Stimulated activated CD4-positive, alpha-beta T cell treated with anti-CD3 and anti-CD28 coated beads, Interleukin-1b, Interleukin-23, amount 100 ng/mL, for 4 hours (primary cell): Measurements from ENCODE around the gene CEP170B.
"Not testable (repeated sequence)": the region's sequence is repeated elsewhere in the genome, so short reads cannot be mapped to it uniquely, and the experiment has no call there.

Source experiments
- DNase-seq, 2 donors: peaks; one replicate each; pipeline ENCODE4 v3.0.0-alpha.2; 2020; ENCODE audit warnings: low read depth in 2 of 2

Gene CEP170B

DNA sequence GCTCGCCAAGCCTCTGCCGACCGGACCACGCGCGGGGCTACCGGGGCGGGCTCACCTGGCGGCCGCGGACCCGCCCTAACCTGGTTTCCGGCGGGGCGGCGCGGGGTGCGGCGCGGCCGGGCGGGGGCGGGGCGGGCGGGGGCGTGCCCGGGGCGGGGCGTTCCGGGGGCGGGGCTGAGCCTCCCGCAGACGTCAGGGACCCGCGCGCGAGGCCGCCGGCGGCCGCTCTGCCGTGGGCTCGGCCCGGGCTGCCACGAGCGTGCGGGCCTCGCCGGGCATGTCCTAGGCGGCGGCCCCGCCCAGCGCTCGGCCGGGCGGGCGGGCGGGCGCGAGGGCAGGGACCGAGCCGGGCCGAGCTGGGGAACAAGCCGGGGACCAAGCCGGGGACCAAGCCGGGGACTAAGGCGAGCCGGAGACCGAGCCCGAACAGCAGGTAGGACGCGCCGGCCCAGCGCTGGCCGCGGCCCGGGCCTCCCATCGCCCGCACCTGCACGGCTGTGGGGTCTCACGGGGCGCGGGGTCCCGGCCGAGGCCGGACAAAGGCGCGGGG lies at the start of gene CEP170B:
CEP170B (plus strand) TSS at position 188 of the 550 bp plus-strand sequence. CDS start 3,183 bp downstream, outside the sequence.
- peak; percentile 37 to 47 for DNase-seq

DNA sequence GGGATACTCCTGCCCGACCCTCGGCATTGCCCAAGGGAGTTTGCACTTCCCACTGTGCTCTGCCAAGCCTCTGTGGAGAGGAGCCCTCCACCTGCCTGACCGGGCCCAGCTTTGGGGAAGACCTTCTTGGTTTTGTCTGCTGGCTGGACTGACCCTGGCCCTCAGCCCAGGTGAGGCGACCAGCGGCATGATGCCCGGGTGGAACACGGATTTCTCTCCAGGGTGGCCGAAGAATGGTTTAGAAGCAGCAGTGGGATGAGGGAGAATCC lies 48.5 kb upstream of the CEP170B start:
- DNase-seq: no peak

GRCh38 chr14:104817930-104818713 lies 46.9 kb upstream of the CEP170B start:
- no peak for DNase-seq

GRCh38 chr14:104818714-104819161 lies 46.3 kb upstream of the CEP170B start:
- DNase-seq: no peak

DNA sequence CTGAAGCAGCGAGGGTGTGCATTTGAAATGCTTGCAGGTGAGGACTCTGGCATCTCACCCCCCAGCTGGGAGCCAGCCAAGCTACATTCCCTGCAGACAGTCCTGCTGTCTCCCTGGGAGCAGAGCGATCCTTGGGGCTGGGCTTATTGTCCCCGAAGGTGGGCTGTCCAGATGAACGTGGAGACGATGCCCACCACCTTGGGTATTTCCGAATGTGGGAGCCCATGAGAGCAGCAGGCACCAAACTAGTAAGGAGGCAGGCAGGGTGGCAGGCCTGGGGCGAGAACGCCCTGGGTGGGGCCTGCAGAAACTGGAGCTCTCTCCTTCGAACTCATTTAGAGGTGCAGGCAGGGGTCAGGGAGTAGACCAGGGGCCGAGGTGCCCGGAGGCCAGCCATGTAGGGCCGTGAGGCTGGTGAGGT lies 45.7 kb upstream of the CEP170B start:
- DNase-seq: no peak

GRCh38 chr14:104820669-104821228 lies 44.3 kb upstream of the CEP170B start:
- no peak for DNase-seq

- no peak for DNase-seq
Measured at GRCh38 chr14:104821229-104821945, 43.7 kb upstream of the CEP170B start.

DNA sequence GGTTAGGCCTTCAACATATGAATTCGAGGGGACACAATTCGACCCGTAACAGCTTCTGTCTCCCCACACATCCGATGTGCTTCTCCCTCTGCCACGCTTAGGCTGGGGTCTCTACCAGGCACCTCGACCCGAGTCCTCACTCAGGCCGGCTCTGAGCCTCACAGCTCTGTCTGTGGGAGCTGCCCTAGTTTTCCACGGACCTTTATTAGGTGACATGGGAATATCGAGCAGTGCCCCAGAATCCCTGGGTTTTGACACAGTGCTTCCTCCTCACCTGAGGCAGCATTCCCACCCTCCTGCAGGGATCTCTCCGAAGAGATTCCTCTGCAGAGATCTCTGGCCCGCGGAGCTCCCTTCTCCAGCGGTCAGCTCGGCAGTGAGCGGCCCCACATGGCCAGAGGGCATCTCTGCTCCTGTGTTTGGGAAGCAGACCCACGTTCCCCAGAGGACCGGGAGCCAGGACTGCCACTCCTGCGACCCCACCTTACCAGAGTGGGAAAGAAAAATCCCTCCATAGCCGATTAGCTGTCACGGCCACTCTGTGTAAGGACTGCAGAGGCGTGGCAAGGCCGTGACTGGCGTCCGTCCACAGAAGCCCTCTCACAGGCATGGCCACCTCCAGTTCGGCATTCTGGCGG lies 43.0 kb upstream of the CEP170B start:
- DNase-seq: no peak

DNA sequence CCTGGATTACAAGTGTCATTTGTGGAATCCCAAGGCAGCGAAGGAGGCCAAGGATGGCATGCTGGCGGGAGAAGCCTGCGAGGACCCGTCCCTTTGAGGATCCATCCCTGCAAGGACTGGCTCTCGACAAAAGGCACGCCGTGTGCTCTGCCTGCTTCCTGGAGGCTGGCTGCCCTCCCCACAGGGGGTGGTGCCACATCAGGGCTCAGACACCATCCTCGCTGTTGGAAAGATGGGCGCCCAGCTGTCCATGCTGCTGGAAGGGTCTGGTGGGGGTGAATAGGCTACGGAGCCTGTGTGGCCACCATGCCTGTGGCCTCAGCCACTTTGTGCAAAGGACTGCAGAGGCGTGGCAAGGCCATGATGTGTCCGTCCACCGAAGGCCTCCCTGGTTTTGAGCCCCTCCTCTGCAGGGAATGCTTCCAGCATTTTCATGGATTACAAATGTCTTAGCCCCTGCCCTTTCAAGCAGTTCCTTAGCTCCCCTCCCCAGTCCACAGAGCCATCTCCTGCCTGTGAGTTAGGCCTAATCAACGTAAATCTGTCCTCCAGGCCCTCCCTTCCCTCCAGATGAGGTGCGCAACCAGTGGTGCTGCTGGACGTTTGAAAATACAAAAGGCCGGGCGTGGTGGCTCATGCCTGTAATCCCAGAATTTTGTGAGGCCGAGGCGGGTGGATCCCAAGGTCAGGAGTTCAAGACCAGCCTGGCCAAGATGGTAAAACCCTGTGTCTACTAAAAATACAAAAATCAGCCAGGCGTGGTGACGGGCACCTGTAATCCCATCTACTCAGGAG lies 42.0 kb upstream of the CEP170B start:
- DNase-seq: no peak

- DNase-seq: no peak
Measured at GRCh38 chr14:104824353-104824997, 40.6 kb upstream of the CEP170B start.

DNA sequence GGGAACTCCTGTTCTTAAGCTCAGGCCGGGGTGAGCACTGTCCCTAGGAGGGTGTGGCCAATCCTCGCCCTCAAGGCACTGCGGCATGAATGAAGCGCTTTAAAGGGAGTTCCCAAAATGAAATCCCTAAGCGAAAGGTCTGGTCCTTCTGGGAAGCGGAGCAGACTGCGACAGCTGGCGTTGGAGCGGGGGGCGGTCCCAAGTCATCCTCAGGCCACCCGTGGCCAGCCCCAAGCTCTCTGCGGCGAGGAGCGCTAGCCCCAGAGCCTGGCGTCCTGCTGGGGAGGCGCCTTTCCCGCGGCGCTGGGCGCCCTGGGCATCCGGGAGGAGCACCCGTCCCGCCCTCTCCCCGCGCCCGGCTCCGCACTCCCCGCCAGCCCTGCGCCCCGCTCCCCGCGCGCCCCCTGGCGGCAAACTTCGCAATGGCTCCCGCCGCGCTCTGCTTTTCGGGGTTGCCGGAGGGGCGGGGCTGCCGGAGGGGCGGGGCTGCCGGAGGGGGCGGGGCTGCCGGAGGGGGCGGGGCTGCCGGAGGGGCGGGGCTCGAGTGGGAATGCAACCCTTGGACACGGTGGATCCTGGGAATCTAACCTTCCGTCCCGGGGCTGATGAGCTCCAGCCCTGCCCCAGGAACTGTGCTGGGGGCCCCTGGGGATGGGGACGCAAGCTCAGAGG lies 38.7 kb upstream of the CEP170B start:
- peak; percentile 97 for DNase-seq

DNA sequence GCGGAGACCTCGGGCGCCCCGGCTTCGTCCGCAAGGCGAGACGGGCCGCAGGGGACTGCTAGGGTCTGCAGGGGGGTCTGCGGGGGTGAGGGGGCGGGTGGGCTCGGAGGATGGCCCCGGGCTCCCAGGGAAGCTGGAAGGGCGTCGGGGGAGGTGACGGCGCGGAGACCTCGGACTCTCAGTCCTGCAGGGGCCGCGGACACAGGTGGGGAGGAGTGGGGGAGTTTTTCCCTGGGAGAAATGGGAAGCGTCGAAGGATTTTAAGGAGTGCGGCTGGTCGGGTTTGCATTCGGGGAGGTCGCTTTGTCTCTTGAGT lies 38.2 kb upstream of the CEP170B start:
- no peak for DNase-seq

DNA sequence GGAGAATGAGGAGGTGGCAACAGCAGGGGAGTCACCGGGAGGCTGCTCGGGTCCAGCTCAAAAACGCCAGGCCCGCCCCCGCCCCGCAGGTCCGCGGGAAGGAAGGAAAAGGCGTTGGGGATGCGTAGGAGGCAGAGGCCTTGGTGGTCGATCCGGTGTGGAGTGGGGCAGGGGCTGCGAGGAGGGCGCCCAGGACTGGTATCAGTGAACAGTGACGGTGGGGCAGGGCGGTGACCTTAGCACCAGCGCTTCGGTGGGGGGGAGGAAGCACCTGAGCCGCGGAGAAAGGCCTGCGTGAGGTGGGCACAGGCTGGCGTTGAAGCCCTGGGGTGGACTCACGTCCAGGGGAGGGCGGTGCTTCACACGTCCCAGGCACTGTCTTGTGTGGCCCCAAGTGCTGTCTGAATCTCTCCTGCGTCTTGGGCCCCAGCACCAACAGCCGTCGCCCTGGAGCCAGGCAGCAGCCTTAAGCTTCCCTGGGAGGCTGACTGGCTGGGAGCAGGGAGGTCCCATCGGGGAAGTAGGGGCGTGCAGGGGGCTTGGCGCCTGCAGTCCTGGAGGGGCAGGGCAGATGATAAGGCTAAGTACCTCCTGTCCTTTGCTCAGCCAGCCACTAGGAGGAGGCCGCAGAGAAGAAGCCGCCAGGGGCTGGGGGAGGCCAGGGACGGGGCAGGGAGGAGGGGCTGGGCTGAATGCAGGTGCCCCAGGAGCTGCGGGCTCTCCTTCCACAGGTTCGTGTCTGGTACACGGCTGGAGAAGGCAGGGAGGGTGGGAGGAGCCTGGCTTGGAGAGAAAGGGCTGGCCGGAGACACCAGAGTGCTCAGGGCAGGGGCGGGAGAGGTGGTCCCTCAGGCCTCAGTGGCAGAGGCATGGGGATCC lies 37.7 kb upstream of the CEP170B start:
- peak in 1 of 2 donors; percentile 43 for DNase-seq

- no peak for DNase-seq
Measured at GRCh38 chr14:104830781-104831180, 34.3 kb upstream of the CEP170B start.

- DNase-seq: not testable (repeated sequence)
Measured at GRCh38 chr14:104836171-104836935, 28.7 kb upstream of the CEP170B start.

DNA sequence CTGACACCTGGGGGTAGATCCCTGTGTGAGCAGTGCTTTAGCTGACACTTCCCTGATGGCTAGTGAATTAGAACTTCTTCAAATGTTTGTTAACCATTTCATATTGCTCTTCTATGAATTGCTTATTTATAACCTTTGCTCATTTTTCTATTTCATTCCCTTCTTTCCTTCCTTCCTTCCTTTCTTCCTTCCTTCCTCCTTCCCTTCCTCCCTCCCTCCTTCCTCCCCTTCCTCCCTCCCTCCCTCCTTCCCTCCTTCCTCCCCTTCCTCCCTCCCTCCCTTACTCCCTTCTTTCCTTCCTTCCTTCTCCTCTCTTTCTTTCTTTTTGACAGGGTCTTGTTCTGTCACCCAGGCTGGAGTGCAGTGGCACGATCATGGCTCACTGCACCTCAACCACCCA lies 23.3 kb upstream of the CEP170B start:
- DNase-seq: no peak

GRCh38 chr14:104843006-104843405 lies 22.1 kb upstream of the CEP170B start:
- DNase-seq: no peak

DNA sequence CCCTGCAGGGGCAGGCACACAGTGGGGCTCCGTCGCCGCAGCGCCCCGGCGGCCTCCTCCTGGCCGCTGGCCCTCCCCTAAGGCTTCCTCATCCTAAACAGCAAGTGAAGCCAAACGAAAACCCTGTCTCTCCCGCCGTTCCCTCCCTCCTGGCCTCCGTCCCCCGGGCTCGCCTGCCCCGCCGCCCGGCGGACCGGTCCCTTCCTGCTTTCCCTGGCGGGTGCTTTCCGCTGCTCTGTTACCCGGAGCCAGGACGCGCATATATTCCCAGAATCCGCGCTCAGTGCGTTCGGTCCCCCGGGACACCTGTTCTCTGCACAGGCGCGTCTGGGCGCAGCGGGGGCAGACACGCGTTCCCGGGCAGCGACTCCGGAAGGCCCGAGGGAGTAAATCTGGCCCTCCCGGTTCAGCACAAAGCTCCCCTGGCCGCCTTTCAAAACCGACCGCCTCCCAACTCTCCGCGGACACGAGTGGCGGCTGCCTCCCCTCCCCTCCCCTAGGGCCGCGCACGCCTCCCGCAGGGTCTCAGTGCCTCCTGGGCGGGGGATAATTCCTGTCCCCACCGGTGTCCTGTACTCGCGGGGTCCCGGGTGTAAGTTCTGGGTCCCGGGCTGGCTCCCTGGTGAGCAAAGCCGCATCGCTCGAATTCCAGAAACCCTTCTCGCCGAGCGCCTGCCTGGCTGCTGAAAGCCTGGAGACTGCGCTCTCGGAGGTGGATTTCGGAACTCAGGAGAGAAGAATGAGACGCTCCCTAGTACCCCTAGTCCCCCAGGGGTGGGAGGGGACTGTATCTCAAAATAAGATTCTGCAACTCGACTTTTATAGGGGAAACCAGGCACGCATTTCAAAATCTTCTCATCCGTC lies 21.4 kb upstream of the CEP170B start:
- DNase-seq: no peak
